ENCODE measurements around the gene IQGAP2.

IQGAP2 gene

DNA sequence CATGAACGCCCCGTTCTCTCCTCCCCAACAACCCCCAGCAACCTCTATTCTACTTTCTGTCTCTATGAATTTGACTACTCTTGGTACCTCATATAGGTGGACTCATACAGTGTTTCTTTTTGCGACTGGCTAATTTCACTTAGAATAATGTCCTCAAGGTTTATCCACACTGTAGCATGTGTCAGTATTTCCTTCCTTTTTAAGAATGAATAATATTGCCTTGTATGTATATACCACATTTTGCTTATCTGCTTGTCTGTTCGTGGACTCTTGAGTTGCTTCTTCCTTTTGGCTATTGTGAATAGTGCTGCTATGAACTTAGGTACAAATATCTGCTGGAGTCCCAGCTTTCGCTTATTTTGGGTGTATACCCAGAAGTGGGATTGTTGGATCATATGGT lies 42.7 kb downstream of the IQGAP2 start:
- no peak for DNase-seq (ENCODE audit: low read depth in 2 of 3, low spot score in 1 of 3)

DNA sequence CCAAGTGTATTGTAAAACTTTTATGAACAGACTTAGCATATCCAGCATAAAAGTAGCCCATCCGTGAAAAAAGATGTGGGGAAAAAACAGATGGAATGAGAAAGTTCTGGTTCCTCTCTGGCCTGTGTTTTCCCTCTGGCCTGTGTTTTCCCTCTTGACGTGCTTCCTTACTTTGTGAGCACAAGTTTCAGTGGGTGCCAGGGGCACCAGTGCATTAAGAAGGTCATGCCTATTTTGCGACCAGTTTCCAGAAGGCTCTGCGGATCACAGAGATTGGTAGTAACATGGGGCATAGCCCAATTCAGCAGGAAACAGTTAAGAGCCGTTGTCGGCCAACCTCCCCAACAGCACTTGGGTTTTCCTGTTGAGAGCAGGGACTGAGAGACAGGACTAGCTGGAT lies 43.7 kb downstream of the IQGAP2 start:
- DNase-seq (ENCODE audit: low read depth in 2 of 3, low spot score in 1 of 3), result no peak

GRCh38 chr5:76449606-76450005 lies 46.5 kb downstream of the IQGAP2 start:
- DNase-seq (ENCODE audit: low read depth in 2 of 3, low spot score in 1 of 3), result no peak

DNA sequence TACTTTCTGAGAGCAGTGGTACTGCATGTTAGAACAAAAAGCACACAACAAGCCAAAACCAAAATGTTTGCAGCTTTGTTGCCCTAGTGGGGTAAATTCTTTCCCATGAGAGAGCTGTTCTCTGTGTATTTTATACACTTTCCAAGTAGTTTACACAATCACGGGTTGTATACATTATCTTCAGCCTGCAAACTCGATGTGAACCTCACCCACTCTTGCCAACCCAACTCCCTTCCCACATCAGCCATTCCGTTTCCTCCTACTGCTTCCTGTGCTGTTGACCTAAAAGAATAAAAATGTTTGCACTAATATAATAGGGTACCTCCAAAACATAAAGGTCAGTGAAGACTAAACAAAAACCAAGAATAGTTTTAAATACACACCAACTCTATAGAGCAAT lies 47.0 kb downstream of the IQGAP2 start:
- no peak for DNase-seq (ENCODE audit: low read depth in 2 of 3, low spot score in 1 of 3)

DNA sequence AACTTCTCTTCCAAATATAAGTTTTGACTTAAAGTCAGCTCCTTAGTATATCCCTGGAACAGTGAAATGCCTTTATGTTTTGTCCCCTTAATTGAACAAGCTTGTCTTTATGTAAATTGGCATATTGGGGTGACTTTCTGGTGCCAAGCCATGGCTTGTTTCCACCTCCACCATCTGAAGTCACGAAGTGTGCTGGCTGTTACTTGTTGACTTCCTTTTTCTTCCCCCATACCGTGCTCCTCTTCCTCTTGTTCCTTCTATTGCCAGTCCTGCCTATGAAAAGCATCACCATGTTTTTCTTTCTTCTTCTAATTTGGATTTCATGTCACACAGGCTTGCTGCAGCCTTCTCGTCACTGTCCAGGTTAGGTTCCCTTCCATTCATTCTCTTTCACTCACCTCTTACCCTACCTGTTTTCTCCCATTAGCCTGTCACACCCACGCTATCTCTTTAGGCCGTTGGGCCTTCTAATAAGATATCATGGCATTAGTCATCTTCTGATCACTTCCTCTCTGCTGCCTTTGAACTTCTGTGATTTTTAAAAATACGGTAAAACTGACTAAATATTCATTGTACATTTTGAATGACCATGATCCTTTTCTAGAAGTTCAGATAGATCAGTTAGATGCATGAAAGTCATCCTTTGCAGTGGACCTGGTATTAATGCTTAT lies 48.1 kb downstream of the IQGAP2 start:
- no peak for DNase-seq (ENCODE audit: low read depth in 2 of 3, low spot score in 1 of 3)

DNA sequence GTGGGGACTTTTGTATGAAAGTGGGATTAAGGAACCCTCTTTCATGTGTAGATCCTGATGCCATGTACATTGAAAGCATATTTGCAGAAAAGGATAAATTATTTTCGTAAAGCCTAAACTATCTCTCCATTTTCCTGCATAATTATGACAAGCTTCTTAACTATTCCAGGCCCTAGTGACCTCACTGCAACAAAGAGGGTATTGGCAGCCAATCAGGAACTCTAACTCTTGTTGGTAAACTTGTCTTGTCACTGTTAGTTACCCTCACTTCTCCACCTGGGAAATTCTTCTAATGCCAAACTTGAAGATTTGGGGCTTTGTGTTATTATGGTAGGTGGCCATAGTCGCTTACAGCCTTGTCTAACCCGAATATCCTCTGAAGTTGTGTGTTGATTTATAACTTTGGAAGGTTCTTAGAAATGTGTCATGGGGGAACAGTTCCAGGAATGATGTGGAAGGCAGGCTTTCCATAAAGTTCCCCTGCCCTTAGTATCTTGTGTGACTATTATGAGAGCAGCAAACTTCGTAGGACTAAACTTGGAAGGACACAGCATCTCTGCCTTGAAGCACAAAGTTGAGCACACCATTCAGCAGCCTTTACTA lies 52.5 kb downstream of the IQGAP2 start:
- DNase-seq (ENCODE audit: low read depth in 2 of 3, low spot score in 1 of 3), result no peak

GRCh38 chr5:76456258-76456657 lies 53.2 kb downstream of the IQGAP2 start:
- no peak for DNase-seq (ENCODE audit: low read depth in 2 of 3, low spot score in 1 of 3)

GRCh38 chr5:76457674-76458485 lies 54.8 kb downstream of the IQGAP2 start:
- DNase-seq (ENCODE audit: low read depth in 2 of 3, low spot score in 1 of 3), result no peak

GRCh38 chr5:76458486-76458830 lies 55.4 kb downstream of the IQGAP2 start:
- no peak for DNase-seq (ENCODE audit: low read depth in 2 of 3, low spot score in 1 of 3)

DNA sequence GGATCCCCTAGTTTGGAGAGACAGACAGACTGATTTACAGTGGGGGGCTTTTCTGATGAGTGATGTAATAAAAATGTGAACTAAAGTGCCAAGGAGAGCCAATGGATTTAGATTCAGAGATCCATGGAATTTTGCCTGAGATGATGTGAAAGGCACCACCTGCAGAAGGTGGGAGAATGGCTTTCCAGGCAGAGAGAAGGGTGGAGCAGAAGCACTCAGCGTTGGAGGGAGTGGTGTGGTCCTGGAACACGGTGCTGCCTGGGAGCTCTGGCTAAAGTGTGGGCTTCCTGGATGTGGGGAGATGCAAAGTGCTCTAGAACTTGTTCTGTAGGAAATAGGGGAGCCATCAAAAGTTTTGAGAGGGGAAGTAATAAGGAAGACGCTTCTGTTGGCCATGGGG lies 57.0 kb downstream of the IQGAP2 start:
- no peak for DNase-seq (ENCODE audit: low read depth in 2 of 3, low spot score in 1 of 3)

- DNase-seq (ENCODE audit: low read depth in 2 of 3, low spot score in 1 of 3), result no peak
Measured at GRCh38 chr5:76462097-76462667, 59.1 kb downstream of the IQGAP2 start.

DNA sequence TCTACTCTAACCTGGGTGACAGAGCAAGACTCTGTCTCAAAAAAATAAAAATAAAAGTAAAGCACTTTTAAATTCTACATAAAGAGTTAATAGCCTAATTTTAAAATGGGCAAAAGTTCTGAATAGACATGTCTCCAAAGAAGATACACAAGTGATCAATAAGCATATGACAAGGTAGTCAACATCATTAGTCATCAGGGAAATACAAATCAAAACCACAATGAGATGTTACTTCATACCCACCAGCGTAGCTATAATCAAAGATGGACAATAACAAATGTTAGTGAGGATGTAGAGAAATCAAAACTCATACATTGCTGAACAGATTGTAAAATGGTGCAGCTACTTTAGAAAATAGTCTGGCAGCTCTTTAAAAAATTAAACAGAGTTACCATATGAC lies 64.1 kb downstream of the IQGAP2 start:
- no peak for DNase-seq (ENCODE audit: low read depth in 2 of 3, low spot score in 1 of 3)

DNA sequence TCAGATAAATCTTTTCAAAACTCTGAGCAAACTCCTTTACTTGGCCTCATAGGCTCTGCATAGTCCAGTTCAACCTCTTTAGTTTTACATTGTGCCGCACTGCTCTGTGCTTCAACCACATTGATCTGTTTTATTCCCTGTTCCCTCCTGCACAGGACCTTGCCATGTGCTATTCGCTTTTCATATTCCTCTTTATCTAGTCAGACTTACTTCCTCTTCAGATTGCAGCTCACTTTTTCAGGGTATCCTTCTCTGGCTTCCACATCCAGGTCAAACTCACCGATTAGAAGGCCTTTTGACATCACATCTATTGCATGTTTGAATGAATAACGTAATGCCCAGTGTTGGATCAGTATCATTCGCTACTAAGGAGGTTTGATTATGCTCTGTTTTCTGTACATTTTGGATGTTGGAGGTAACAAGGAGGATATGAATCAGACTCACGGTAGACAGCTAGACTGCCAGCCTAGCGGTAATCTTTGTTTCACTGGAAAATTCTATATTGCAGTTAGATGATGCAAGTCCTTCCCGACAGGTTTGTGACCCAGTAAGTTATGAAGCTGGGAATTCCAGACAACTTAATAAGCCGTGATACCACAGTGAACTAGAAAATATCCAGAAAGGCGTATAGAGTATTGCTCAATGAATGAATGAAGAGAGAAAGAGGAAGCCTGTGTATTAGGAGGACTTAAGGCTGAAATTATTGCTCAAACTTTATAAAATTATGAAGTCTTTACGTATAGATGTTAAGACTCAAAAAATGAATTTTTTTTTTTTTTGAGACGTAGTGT lies 65.7 kb downstream of the IQGAP2 start:
- no peak for DNase-seq (ENCODE audit: low read depth in 2 of 3, low spot score in 1 of 3)

- peak in 1 of 3 donors; percentile 20 for DNase-seq (ENCODE audit: low read depth in 2 of 3, low spot score in 1 of 3)
Measured at GRCh38 chr5:76469656-76470290, 66.7 kb downstream of the IQGAP2 start.

- no peak for DNase-seq (ENCODE audit: low read depth in 2 of 3, low spot score in 1 of 3)
Measured at GRCh38 chr5:76470976-76471375, 67.9 kb downstream of the IQGAP2 start.

- DNase-seq (ENCODE audit: low read depth in 2 of 3, low spot score in 1 of 3), result no peak
Measured at GRCh38 chr5:76471406-76471805, 68.3 kb downstream of the IQGAP2 start.

GRCh38 chr5:76471987-76472334 lies 68.9 kb downstream of the IQGAP2 start:
- no peak for DNase-seq (ENCODE audit: low read depth in 2 of 3, low spot score in 1 of 3)

GRCh38 chr5:76472335-76473008 lies 69.4 kb downstream of the IQGAP2 start:
- DNase-seq (ENCODE audit: low read depth in 2 of 3, low spot score in 1 of 3), result peak in 1 of 3 donors; percentile 28

- DNase-seq (ENCODE audit: low read depth in 2 of 3, low spot score in 1 of 3), result no peak
Measured at GRCh38 chr5:76473009-76473336, 69.9 kb downstream of the IQGAP2 start.

DNA sequence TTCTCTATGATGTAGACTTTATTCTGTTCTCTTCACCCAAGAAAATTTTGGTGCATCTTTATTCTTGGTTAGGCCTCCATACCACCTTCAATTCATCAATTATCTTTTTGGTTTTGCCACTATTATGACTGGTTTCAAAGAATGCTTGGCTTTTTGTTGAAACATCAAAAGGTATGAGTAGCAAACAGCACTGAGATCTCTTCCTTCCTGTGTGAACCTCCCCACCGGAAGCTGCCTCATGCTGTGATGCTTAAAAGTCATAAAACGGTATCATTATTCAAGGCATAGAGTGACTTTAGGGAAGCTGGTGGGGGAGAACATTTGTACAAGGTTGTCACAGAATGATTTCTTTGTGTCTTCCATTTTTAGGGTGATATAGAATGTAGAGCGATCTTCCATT lies 70.6 kb downstream of the IQGAP2 start:
- peak; percentile 33 to 53 (median 53) for DNase-seq (ENCODE audit: low read depth in 2 of 3, low spot score in 1 of 3)

Measured in stimulated activated CD4-positive, alpha-beta T cell treated with anti-CD3 and anti-CD28 coated beads, Interleukin-12 subunit alpha, Interleukin-12 subunit beta, amount 100 ng/mL, for 48 hours (primary cell).